Measurements from ENCODE around the gene ELAC2. TPM values are rescaled to one million over a fixed set of nuclear protein-coding genes. Genes with fewer than 3 reads are reported as not detected.

ELAC2 gene
- 10 to 100 TPM; 83.1 to 84.3 TPM for total RNA-seq

- ChIA-PET CTCF (interaction anchor here (1.2 to 5.4 kb wide), 3 partner anchors 10 to 13 kb away, joined by 3 to 44 read pairs (median 4); no protein-coding TSS in a partner anchor), POLR2A (interaction anchor here (0.8 kb wide), 2 partner anchors 1020 to 1283 kb away, joined by 3 to 4 read pairs; partner anchors contain the start of genes HS3ST3B1 and ZNF18)
Measured at GRCh38 chr17:13017655-13018459, at the start of gene ELAC2. Gene ELAC2, minus strand, starts transcription at chr17:13018027. Its CDS starts 80 bp downstream, at chr17:13017947.

- ChIA-PET CTCF (no interaction called here), POLR2A (no interaction called here)
Measured at GRCh38 chr17:13065032-13065431, 47.2 kb upstream of the ELAC2 start.

GRCh38 chr17:13055131-13055530 lies 37.3 kb upstream of the ELAC2 start:
- ChIA-PET CTCF (no interaction called here), POLR2A (no interaction called here)

GRCh38 chr17:13054666-13055065 lies 36.8 kb upstream of the ELAC2 start:
- POLR2A ChIA-PET, result no interaction called here
- CTCF ChIA-PET, result no interaction called here

- ChIA-PET POLR2A (no interaction called here), CTCF (no interaction called here)
Measured at GRCh38 chr17:13051915-13052314, 34.1 kb upstream of the ELAC2 start.

GRCh38 chr17:13047011-13047606 lies 29.3 kb upstream of the ELAC2 start:
- CTCF ChIA-PET, result interaction anchor here (1.7 kb wide), 1 partner anchor 17 kb away, joined by 4 read pairs; no protein-coding TSS in a partner anchor
- POLR2A ChIA-PET, result no interaction called here

- ChIA-PET CTCF (interaction anchor here (1.7 kb wide), 1 partner anchor 16 kb away, joined by 4 read pairs; no protein-coding TSS in a partner anchor), POLR2A (no interaction called here)
Measured at GRCh38 chr17:13046361-13046760, 28.5 kb upstream of the ELAC2 start.

- ChIA-PET POLR2A (no interaction called here), CTCF (no interaction called here)
Measured at GRCh38 chr17:13044572-13045065, 26.8 kb upstream of the ELAC2 start.

- CTCF ChIA-PET, result interaction anchor here (3.4 kb wide), 1 partner anchor 8 kb away, joined by 14 read pairs; no protein-coding TSS in a partner anchor
- POLR2A ChIA-PET, result no interaction called here
Measured at GRCh38 chr17:13038931-13039665, 21.3 kb upstream of the ELAC2 start.

GRCh38 chr17:13036751-13037150 lies 18.9 kb upstream of the ELAC2 start:
- POLR2A ChIA-PET, result no interaction called here
- CTCF ChIA-PET, result no interaction called here

- CTCF ChIA-PET, result no interaction called here
- POLR2A ChIA-PET, result no interaction called here
Measured at GRCh38 chr17:13035420-13035819, 17.6 kb upstream of the ELAC2 start.

GRCh38 chr17:13031718-13032350 lies 14.0 kb upstream of the ELAC2 start:
- ChIA-PET POLR2A (no interaction called here), CTCF (interaction anchor here (0.7 to 3.8 kb wide), 5 partner anchors 8 to 250 kb away, joined by 3 to 44 read pairs (median 6); partner anchors contain the start of gene ELAC2)

GRCh38 chr17:13030459-13031300 lies 12.9 kb upstream of the ELAC2 start:
- ChIA-PET POLR2A (no interaction called here), CTCF (interaction anchor here (0.6 to 3.8 kb wide), 6 partner anchors 9 to 204 kb away, joined by 3 to 44 read pairs (median 4); partner anchors contain the start of gene ELAC2)

- CTCF ChIA-PET, result interaction anchor here (0.5 to 3.8 kb wide), 5 partner anchors 10 to 665 kb away, joined by 3 to 44 read pairs (median 4); partner anchors contain the start of gene ELAC2
- POLR2A ChIA-PET, result no interaction called here
Measured at GRCh38 chr17:13030056-13030455, 12.2 kb upstream of the ELAC2 start.

- CTCF ChIA-PET, result interaction anchor here (0.5 to 3.8 kb wide), 3 partner anchors 9 to 666 kb away, joined by 3 to 44 read pairs (median 14); partner anchors contain the start of gene ELAC2
- POLR2A ChIA-PET, result no interaction called here
Measured at GRCh38 chr17:13029340-13029739, 11.5 kb upstream of the ELAC2 start.

GRCh38 chr17:13027246-13027645 lies 9.4 kb upstream of the ELAC2 start:
- ChIA-PET CTCF (interaction anchor here (1.1 kb wide), 1 partner anchor 9 kb away, joined by 3 read pairs; the partner anchor contains the start of gene ELAC2), POLR2A (no interaction called here)

GRCh38 chr17:13025687-13026086 lies 7.9 kb upstream of the ELAC2 start:
- POLR2A ChIA-PET, result no interaction called here
- CTCF ChIA-PET, result interaction anchor here (0.6 kb wide), 1 partner anchor 78 kb away, joined by 5 read pairs; no protein-coding TSS in a partner anchor

GRCh38 chr17:13025258-13025627 lies 7.4 kb upstream of the ELAC2 start:
- POLR2A ChIA-PET, result no interaction called here

More at GRCh38 chr17:13025258-13025627, 7.4 kb upstream of the ELAC2 start:
- CTCF ChIA-PET, result no interaction called here
